Thyroid gland (tissue), 4 donors: Measurements from ENCODE around the gene APBA1.

Experiments
- CTCF ChIP-seq, 6 experiments: fragments of 200-600 bp in 3 of 6; fragments of 450-650 bp in 3 of 6; sonication (generic) in 3 of 6; IDR thresholded peaks; one replicate each; pipeline ENCODE4 v1.5.1; 2016 to 2019; ENCODE audit warnings: antibody characterized with exemption in 6 of 6, mild to moderate bottlenecking in 2 of 6, inconsistent platforms in 1 of 6, moderate library complexity in 1 of 6
- POLR2A ChIP-seq, 2 donors: fragments of 450-650 bp; IDR thresholded peaks; one replicate each; pipeline ENCODE4 v1.6.1; 2017; ENCODE audit warnings: antibody characterized with exemption in 2 of 2, mild to moderate bottlenecking in 2 of 2, moderate library complexity in 1 of 2

GRCh38 chr9:69715096-69715495, 42.9 kb upstream of the APBA1 start:
- TF ChIP-seq CTCF (IDR thresholded peaks at IDR 0.05): no peak
- TF ChIP-seq POLR2A (IDR thresholded peaks at IDR 0.05): no peak
